LNCaP clone FGC (cell line): ENCODE data around the gene PLPP2.

ENCODE experiments used
- DNase-seq: peaks from one replicate; pipeline ENCODE4 v3.0.0-alpha.2; 2011; ENCODE audit warnings: low read depth
- H3K4me3 ChIP-seq: 2 replicates; pipeline ENCODE4 v1.5.1; 2011; ENCODE audit warnings: mild to moderate bottlenecking, low read depth, low read length, control low read depth
- TF ChIP-seq, protein P1 (sequence below): IDR thresholded peaks from 2 replicates; pipeline ENCODE4 v1.5.1; 2012; ENCODE audit warnings: mild to moderate bottlenecking; ENCODE audit not compliant: control insufficient read depth, insufficient read depth; ENCODE audit errors: extremely low read depth

PLPP2 gene

DNA sequence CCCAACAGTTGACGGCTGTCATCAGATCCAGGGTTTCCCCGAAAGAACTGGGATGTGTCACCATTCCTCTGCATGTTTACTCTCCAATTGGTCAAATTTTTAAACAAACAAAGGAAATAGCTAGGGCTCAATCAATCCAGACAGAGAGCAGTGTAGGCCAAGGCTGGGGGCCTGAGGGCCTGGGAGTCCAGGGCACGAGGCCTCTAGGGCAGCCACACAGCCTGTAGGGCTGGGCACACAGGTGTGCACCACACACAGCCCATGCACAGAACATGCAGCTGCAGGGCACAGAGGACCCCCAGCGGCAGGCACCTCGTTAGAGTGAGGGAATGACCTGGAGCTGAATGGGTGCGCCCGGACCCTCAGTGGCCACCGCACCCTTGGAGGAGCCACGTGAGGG, 43.9 kb upstream of the PLPP2 start:
- TF ChIP-seq, protein P1, sequence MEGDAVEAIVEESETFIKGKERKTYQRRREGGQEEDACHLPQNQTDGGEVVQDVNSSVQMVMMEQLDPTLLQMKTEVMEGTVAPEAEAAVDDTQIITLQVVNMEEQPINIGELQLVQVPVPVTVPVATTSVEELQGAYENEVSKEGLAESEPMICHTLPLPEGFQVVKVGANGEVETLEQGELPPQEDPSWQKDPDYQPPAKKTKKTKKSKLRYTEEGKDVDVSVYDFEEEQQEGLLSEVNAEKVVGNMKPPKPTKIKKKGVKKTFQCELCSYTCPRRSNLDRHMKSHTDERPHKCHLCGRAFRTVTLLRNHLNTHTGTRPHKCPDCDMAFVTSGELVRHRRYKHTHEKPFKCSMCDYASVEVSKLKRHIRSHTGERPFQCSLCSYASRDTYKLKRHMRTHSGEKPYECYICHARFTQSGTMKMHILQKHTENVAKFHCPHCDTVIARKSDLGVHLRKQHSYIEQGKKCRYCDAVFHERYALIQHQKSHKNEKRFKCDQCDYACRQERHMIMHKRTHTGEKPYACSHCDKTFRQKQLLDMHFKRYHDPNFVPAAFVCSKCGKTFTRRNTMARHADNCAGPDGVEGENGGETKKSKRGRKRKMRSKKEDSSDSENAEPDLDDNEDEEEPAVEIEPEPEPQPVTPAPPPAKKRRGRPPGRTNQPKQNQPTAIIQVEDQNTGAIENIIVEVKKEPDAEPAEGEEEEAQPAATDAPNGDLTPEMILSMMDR, result no peak
- no peak overlapping the region for H3K4me3 ChIP-seq
- DNase-seq, result no peak

GRCh38 chr19:334296-335071, 43.3 kb upstream of the PLPP2 start:
- H3K4me3 ChIP-seq, result no peak overlapping the region
- no peak for DNase-seq
- TF ChIP-seq, protein P1, result no peak

DNA sequence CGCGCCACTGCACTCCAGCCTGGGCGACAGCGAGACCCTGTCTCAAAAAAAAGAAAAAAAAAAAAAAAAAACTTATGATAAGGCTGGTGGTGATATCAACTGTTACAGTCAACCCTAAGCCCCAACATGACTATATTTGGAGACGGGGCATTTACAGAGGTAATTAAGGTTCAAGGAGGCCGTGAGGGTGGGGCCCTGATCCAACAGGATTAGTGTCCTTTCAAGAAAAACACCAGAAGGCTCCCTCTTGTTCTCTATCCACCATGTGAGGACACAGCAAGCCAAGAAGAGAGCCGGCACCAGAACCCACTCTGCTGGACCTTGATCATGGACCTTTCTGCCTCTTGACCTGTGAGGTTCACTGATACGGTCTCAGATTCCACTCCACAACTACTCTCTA, 39.3 kb upstream of the PLPP2 start:
- no peak for DNase-seq
- TF ChIP-seq, protein P1, result no peak
- H3K4me3 ChIP-seq, result no peak overlapping the region

GRCh38 chr19:329876-330275, 38.7 kb upstream of the PLPP2 start:
- TF ChIP-seq, protein P1, result no peak
- DNase-seq, result no peak
- H3K4me3 ChIP-seq, result no peak overlapping the region

- no peak for DNase-seq
These were observed 36.9 kb upstream of the PLPP2 start for GRCh38 chr19:328025-328505.

GRCh38 chr19:327291-328024, 36.3 kb upstream of the PLPP2 start:
- no peak overlapping the region for H3K4me3 ChIP-seq
- TF ChIP-seq, protein P1, result no peak
- no peak for DNase-seq

More at GRCh38 chr19:328025-328505, 36.9 kb upstream of the PLPP2 start:
- H3K4me3 ChIP-seq, result no peak overlapping the region
- TF ChIP-seq, protein P1, result no peak
